Lower lobe of right lung (tissue), 2 donors: ENCODE results near the gene NRCAM. TPM values are rescaled to one million over a fixed set of nuclear protein-coding genes. Genes with fewer than 3 reads are reported as not detected.

ENCODE experiments used
- ATAC-seq, 2 donors: fragments of 200-7000 bp; cut with Tn5 transposase; one replicate each; pipeline ENCODE4 v1.9.1; 2020 to 2022; ENCODE audit warnings: mild to moderate bottlenecking in 2 of 2, moderate library complexity in 2 of 2
- DNase-seq: peaks from one replicate; pipeline ENCODE4 v3.0.0-alpha.2; 2020
- H3K27ac ChIP-seq: fragments of 200-600 bp; one replicate; pipeline ENCODE4 v1.8.0; 2022
- H3K27me3 ChIP-seq: fragments of 200-600 bp; one replicate; pipeline ENCODE4 v1.8.0; 2022; ENCODE audit warnings: low read depth
- H3K36me3 ChIP-seq: fragments of 200-600 bp; one replicate; pipeline ENCODE4 v1.8.0; 2022; ENCODE audit warnings: mild to moderate bottlenecking
- H3K4me1 ChIP-seq: fragments of 200-600 bp; one replicate; pipeline ENCODE4 v1.8.0; 2022
- H3K4me3 ChIP-seq: fragments of 200-600 bp; one replicate; pipeline ENCODE4 v1.8.0; 2022; ENCODE audit warnings: mild to moderate bottlenecking
- H3K9me3 ChIP-seq: fragments of 200-600 bp; one replicate; pipeline ENCODE4 v1.8.0; 2022
- CTCF ChIP-seq: fragments of 200-600 bp; IDR thresholded peaks from one replicate; pipeline ENCODE4 v1.8.0; 2022; ENCODE audit warnings: antibody characterized with exemption, mild to moderate bottlenecking
- intact Hi-C: fragments of 100-400 bp; cut with DNase I; formaldehyde crosslinking; loops from one replicate; pipeline ENCODE4 v1.11.0; 2022
- total RNA-seq: library from RNA; stranded (reverse); fragmentation: NEBNext Ultra II Directional; extraction: Animal tissue kit (Norgen Biotek cat#: 25700); gene quantifications from one replicate; pipeline ENCODE4 v1.2.1, GENCODE V29; 2021
- donor health status: DM: no; HTN: yes; CAD: no; lungs with severe emphysema.

NRCAM gene
- total RNA-seq, 1 donor from 2014 or later: 2.6 TPM

GRCh38 chr7:108409146-108409545, 47.1 kb downstream of the NRCAM start:
- no peak overlapping the region for H3K4me3 ChIP-seq
- ATAC-seq: no peak
- no peak for TF ChIP-seq CTCF

GRCh38 chr7:108408296-108408991, 47.8 kb downstream of the NRCAM start:
- no peak for DNase-seq
- Histone ChIP-seq H3K4me3 (no peak overlapping the region), H3K4me1 (no peaks in the 10 kb centered on the region), H3K27ac (no peak overlapping the region), H3K36me3 (no peaks in the 10 kb centered on the region), H3K27me3 (no peaks in the 10 kb centered on the region), H3K9me3 (no peaks in the 10 kb centered on the region)
- no peak for TF ChIP-seq CTCF
- ATAC-seq: no peak
- intact Hi-C loops: no loop called here

More at GRCh38 chr7:108409146-108409545, 47.1 kb downstream of the NRCAM start:
- H3K4me1 ChIP-seq: no peaks in the 10 kb centered on the region
- no peaks in the 10 kb centered on the region for H3K36me3 ChIP-seq
- H3K9me3 ChIP-seq: no peaks in the 10 kb centered on the region
- DNase-seq: no peak
- intact Hi-C loops: no loop called here
- no peaks in the 10 kb centered on the region for H3K27me3 ChIP-seq
- no peak overlapping the region for H3K27ac ChIP-seq

- DNase-seq (no peak), ATAC-seq (no peak)
- intact Hi-C loops: no loop called here
- Histone ChIP-seq H3K9me3 (no peaks in the 10 kb centered on the region), H3K36me3 (no peaks in the 10 kb centered on the region), H3K27me3 (no peaks in the 10 kb centered on the region), H3K27ac (no peak overlapping the region), H3K4me1 (no peaks in the 10 kb centered on the region), H3K4me3 (no peak overlapping the region)
- no peak for TF ChIP-seq CTCF
These were observed 48.6 kb downstream of the NRCAM start for GRCh38 chr7:108407676-108408075.

GRCh38 chr7:108406222-108406890, 49.9 kb downstream of the NRCAM start:
- ATAC-seq (no peak), DNase-seq (no peak)
- no peak for TF ChIP-seq CTCF

GRCh38 chr7:108404509-108405420, 51.5 kb downstream of the NRCAM start:
- intact Hi-C loops: no loop called here
- Histone ChIP-seq H3K27ac (no peak overlapping the region), H3K4me3 (no peak overlapping the region), H3K4me1 (no peaks in the 10 kb centered on the region), H3K27me3 (no peaks in the 10 kb centered on the region), H3K9me3 (no peaks in the 10 kb centered on the region), H3K36me3 (no peaks in the 10 kb centered on the region)
- no peak for TF ChIP-seq CTCF
- no peak for DNase-seq
- ATAC-seq: no peak

More at GRCh38 chr7:108406222-108406890, 49.9 kb downstream of the NRCAM start:
- H3K4me1 ChIP-seq: no peaks in the 10 kb centered on the region
- H3K27me3 ChIP-seq: no peaks in the 10 kb centered on the region
- H3K27ac ChIP-seq: no peak overlapping the region
- no peaks in the 10 kb centered on the region for H3K9me3 ChIP-seq
- no peaks in the 10 kb centered on the region for H3K36me3 ChIP-seq
- H3K4me3 ChIP-seq: no peak overlapping the region
- intact Hi-C loops: no loop called here
